ENCODE data around the gene SVOPL.
"Not testable (repeated sequence)": the region's sequence is repeated elsewhere in the genome, so short reads cannot be mapped to it uniquely, and the experiment has no call there.

The SVOPL gene

GRCh38 chr7:138701537-138701923 lies 368 bp upstream of the SVOPL start:
- H3K4me3 ChIP-seq (ENCODE audit: low read depth, low read length): no peak overlapping the region
- TF ChIP-seq, protein P1, sequence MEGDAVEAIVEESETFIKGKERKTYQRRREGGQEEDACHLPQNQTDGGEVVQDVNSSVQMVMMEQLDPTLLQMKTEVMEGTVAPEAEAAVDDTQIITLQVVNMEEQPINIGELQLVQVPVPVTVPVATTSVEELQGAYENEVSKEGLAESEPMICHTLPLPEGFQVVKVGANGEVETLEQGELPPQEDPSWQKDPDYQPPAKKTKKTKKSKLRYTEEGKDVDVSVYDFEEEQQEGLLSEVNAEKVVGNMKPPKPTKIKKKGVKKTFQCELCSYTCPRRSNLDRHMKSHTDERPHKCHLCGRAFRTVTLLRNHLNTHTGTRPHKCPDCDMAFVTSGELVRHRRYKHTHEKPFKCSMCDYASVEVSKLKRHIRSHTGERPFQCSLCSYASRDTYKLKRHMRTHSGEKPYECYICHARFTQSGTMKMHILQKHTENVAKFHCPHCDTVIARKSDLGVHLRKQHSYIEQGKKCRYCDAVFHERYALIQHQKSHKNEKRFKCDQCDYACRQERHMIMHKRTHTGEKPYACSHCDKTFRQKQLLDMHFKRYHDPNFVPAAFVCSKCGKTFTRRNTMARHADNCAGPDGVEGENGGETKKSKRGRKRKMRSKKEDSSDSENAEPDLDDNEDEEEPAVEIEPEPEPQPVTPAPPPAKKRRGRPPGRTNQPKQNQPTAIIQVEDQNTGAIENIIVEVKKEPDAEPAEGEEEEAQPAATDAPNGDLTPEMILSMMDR (IDR thresholded peaks at IDR 0.05; ENCODE audit: borderline replicate concordance, insufficient read depth, low read depth, low read length): no peak

GRCh38 chr7:138699661-138700060 lies 1.5 kb downstream of the SVOPL start:
- TF ChIP-seq, protein P1 (IDR thresholded peaks at IDR 0.05; ENCODE audit: borderline replicate concordance, insufficient read depth, low read depth, low read length): no peak

DNA sequence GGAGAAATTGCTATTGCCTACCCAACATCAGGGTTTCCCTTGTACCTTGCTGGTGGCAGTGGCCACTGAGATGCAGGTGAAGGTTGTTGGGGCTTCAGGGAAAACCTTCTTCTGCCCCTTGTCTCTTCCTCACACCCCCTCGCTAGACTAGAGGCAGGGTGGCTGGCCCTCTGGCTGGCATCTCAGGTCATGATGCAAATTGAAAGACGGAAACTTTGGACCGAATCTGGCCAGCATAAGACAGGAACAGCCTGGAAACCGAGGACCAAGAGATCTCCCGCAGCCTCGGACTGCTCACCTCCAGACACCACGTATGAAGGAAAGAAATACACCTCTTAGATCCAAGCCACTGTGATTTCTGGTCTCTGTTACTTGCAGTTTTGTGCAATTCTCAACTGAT lies 2.9 kb downstream of the SVOPL start:
- TF ChIP-seq, protein P1 (IDR thresholded peaks at IDR 0.05; ENCODE audit: borderline replicate concordance, insufficient read depth, low read depth, low read length): no peak
- no peak overlapping the region for H3K4me3 ChIP-seq (ENCODE audit: low read depth, low read length)

More at GRCh38 chr7:138699661-138700060, 1.5 kb downstream of the SVOPL start:
- H3K4me3 ChIP-seq (ENCODE audit: low read depth, low read length): no peak overlapping the region

GRCh38 chr7:138697535-138698182 lies 3.5 kb downstream of the SVOPL start:
- no peak overlapping the region for H3K4me3 ChIP-seq (ENCODE audit: low read depth, low read length)
- TF ChIP-seq, protein P1 (IDR thresholded peaks at IDR 0.05; ENCODE audit: borderline replicate concordance, insufficient read depth, low read depth, low read length): no peak

- H3K4me3 ChIP-seq (ENCODE audit: low read depth, low read length): not testable (repeated sequence)
These were observed 5.4 kb downstream of the SVOPL start for GRCh38 chr7:138695776-138696175.

DNA sequence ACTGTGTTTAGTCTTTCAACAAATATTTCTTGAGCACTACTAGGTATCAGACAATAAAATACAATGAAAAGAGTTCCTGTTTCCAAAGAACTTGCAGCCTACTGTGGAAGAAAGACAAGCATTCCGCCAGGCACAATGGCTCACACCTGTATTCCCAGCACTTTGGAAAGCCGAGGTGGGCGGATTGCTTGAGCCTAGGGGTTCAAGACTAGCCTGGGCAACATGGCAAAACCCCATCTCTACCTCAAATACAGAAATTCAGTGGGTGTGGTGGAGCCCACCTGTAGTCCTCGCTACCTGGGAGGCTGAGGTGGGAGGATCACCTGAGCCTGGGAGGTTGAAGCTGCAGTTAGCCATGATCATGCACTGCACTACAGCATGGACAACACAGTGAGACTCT lies 6.1 kb downstream of the SVOPL start:
- H3K4me3 ChIP-seq (ENCODE audit: low read depth, low read length): no peak overlapping the region
- TF ChIP-seq, protein P1 (IDR thresholded peaks at IDR 0.05; ENCODE audit: borderline replicate concordance, insufficient read depth, low read depth, low read length): no peak

DNA sequence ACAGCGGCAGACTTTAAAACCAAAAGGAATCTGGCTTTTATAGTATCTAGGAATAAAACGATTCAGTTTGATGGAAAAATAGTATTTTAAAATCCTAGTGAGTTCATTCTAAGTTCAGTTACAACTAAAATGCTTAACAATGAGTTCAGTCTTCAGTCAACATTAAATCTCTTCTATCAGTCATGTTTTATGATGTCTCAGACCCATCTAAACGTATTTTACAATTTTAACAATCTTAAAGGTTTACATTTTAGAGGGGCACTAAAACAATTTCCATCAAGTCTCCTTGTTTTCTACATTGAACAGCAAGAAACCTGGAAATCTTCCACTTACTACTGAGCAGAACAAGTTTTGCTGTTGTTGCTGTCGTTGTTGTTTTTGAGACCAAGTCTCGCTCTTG lies 10.0 kb downstream of the SVOPL start:
- TF ChIP-seq, protein P1 (IDR thresholded peaks at IDR 0.05; ENCODE audit: borderline replicate concordance, insufficient read depth, low read depth, low read length): no peak
- no peak overlapping the region for H3K4me3 ChIP-seq (ENCODE audit: low read depth, low read length)
